NOMO-1 treated with dmso at 0.1 percent for 144 hours (cell line): Measurements from ENCODE around the gene PGLYRP1.
A peak's percentile ranks its signal among the peaks of the same experiment; 100 is the strongest.

ENCODE experiments used
- DNase-seq: peaks from one replicate; lab custom pipeline; 2025; ENCODE audit not compliant: unreplicated experiment; lab: John Stamatoyannopoulos, UW

The PGLYRP1 gene

GRCh38 chr19:46033401-46033800 is 10.5 kb upstream of the PGLYRP1 start:
- no peak for DNase-seq

GRCh38 chr19:46032597-46033025 is 9.8 kb upstream of the PGLYRP1 start:
- no peak for DNase-seq

GRCh38 chr19:46031781-46032596 is 9.1 kb upstream of the PGLYRP1 start:
- DNase-seq: no peak

- DNase-seq: no peak
These were observed 8.1 kb upstream of the PGLYRP1 start for GRCh38 chr19:46030812-46031550.

- DNase-seq: peak; percentile 34
These were observed 3.0 kb upstream of the PGLYRP1 start for GRCh38 chr19:46025835-46026234.

- no peak for DNase-seq
These were observed 492 bp upstream of the PGLYRP1 start for GRCh38 chr19:46023311-46023779.

GRCh38 chr19:46022061-46022430 is 807 bp downstream of the PGLYRP1 start:
- no peak for DNase-seq

GRCh38 chr19:46021531-46022041 is 1.3 kb downstream of the PGLYRP1 start:
- no peak for DNase-seq

GRCh38 chr19:46020819-46021125 is 2.1 kb downstream of the PGLYRP1 start:
- no peak for DNase-seq

GRCh38 chr19:46019270-46019669 is 3.6 kb downstream of the PGLYRP1 start:
- DNase-seq: no peak

- no peak for DNase-seq
These were observed 4.1 kb downstream of the PGLYRP1 start for GRCh38 chr19:46018729-46019251.

- no peak for DNase-seq
These were observed 4.8 kb downstream of the PGLYRP1 start for GRCh38 chr19:46017874-46018675.

GRCh38 chr19:46017095-46017429 is 5.8 kb downstream of the PGLYRP1 start:
- DNase-seq: no peak

GRCh38 chr19:46016426-46017094 is 6.3 kb downstream of the PGLYRP1 start:
- DNase-seq: no peak

- no peak for DNase-seq
These were observed 7.0 kb downstream of the PGLYRP1 start for GRCh38 chr19:46015687-46016425.

- no peak for DNase-seq
These were observed 7.7 kb downstream of the PGLYRP1 start for GRCh38 chr19:46014941-46015686.

GRCh38 chr19:46014534-46014933 is 8.3 kb downstream of the PGLYRP1 start:
- no peak for DNase-seq

GRCh38 chr19:46009530-46010510 is 13.0 kb downstream of the PGLYRP1 start:
- DNase-seq: no peak
